Hematopoietic multipotent progenitor cell treated with erythropoietin and hydrocortisone succinate and interleukin-3 and kit ligand, for 8 days (in vitro differentiated cells): ENCODE results near the gene RAP1B.
A peak's percentile ranks its signal among the peaks of the same experiment; 100 is the strongest.

Experiments used
- DNase-seq: peaks from one replicate; pipeline ENCODE4 v3.0.0-alpha.2; 2015

RAP1B gene

GRCh38 chr12:68612202-68612601 is 1.5 kb downstream of the RAP1B start:
- DNase-seq: peak; percentile 45

GRCh38 chr12:68612697-68613096 is 2.0 kb downstream of the RAP1B start:
- DNase-seq: no peak

- DNase-seq: peak; percentile 21
These were observed 2.7 kb downstream of the RAP1B start for GRCh38 chr12:68613209-68613904.

GRCh38 chr12:68614105-68614679 is 3.5 kb downstream of the RAP1B start:
- no peak for DNase-seq

GRCh38 chr12:68614769-68615168 is 4.1 kb downstream of the RAP1B start:
- no peak for DNase-seq

DNA sequence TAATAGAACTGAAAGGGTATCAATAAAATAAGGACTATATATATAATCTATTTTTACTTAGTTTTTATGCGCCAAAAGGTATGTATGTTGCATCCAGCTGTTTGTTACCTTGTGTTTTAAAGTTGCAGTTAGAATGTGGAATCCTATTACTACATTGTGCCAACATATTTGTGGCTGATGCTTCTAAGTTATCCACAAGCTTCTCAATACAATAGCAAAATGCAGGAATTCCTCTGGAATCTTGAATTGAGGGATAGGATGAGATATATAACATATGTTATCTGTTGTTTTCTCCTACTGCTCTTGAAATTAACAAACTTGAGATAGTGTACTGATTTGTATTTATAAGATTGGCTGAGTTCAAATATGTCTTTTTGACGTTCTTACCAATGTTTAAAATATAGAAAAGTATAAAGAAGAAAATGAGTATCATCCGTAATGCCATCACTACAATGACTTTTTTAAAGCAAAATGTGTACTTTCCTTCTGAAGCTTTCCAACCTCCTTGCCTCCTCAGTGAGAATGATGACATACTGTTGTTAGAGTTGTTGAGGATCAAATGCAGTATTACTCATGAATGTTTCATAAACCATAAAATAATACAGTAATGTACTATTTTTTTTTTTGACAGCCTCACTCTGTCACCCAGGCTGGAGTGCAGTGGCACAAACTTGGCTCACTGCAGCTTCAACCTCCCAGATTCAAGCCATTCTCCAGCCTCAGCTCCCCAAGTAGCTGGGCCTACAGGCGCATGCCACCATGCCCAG is 6.6 kb downstream of the RAP1B start:
- no peak for DNase-seq

- no peak for DNase-seq
These were observed 8.8 kb downstream of the RAP1B start for GRCh38 chr12:68619541-68619940.

DNA sequence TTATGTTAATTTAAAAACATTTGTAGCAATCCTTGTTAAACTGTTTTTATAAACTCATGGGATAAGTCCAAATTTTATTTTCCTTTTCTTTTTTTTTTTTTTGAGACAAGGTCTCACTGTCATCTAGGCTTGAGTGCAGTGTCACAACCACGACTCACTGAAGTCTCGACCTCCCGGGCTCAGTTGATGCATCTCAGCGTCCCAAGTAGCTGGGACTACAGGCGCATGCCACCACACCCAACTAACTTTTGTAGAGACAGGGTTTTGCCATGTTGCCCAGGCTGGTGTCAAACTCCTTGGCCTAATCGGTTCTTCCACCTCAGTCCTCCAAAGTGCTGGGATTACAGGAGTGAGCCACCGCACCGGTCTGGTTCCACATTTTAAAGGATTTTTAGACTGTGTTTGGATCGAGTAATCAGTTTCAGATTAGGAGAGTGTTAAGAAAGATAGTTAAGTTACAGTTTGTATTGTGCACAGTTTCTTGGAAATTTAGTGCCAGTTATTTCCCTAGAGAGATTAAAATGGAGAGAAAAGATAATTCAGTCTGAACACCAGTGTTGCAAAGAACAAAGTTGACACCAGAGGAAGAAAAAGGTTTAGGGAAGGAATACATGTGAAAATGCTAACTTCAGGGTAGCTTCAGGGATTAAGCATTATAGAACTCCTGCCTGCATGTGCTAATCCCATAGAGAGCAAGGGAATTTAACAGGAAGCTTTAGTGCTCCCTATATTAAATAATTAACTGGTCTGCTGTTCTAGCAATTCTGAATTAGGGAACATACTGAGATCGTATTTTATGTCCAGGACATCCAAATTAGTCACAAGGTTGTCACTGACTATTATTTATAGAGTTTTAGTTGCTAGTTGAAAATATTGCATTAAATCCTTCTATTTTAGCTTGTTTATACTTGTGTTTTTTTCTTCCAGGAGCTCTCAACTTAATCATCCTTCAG is 10.1 kb downstream of the RAP1B start:
- DNase-seq: peak; percentile 78

DNA sequence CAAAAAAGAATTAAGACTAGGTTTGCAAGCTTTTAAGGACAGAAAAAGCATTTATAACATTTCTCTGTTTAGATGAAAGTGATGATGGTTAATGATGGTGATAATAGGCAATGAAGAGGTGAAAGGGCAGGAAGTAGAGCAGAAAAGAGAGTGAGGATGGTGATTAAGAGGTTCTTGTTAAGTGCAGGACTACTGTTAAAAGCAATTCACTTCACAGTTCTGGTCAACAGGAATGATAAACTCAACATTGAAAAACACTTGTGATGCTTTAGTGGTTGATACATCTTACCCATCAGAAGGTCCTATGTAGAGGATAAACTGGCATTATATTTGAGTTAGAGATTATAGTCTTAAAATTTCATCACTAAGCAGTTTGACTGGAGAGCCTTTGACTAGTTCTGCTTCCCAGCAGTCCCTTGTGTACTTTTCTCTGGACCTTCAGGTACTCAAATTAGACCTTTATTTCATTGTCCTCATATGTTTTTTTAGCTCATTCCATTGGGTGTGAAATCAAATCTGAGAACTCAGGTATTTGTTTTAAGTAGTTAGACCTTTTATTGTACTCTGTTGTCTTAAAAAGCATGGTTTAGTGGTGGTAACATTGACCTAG is 10.9 kb downstream of the RAP1B start:
- DNase-seq: no peak

DNA sequence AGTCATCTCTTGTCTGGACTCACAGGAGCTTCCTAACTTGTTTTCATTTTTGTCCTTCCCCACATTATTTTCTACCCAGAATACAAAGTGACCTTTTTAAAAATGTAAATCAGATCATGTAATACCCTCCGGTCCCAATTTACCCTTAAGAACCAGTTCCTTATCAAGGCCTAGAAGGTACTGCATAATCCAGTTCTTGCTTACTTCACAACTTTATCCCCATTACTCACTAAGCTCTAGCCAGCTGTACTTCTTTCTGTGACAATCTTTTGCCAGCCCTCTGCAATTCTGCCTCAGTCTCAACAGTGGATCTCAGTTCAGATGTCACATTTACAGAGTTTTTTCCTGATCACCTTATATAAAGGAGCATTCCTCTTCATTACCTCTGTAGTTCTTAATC is 11.6 kb downstream of the RAP1B start:
- DNase-seq: no peak

GRCh38 chr12:68623059-68623458 is 12.4 kb downstream of the RAP1B start:
- no peak for DNase-seq

DNA sequence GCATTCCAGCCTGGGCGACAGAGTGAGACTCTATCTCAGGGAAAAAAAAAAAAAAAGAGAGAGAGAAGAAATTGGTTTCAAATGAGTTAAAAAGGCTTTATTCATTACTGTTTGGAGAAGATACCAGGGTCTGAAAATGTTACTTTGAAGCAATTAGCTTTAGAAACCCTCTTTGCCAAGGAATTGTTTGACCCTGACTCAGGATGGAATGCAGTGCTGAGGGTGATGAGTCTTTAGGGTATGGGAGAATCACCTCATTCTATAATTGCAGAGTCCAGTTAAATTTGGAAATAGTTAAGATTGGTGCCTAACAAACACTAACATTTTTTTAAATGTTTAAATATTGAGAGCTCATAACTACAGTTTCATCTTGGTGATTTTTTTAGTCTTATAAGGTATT is 13.3 kb downstream of the RAP1B start:
- DNase-seq: no peak

- no peak for DNase-seq
These were observed 14.2 kb downstream of the RAP1B start for GRCh38 chr12:68624933-68625332.

DNA sequence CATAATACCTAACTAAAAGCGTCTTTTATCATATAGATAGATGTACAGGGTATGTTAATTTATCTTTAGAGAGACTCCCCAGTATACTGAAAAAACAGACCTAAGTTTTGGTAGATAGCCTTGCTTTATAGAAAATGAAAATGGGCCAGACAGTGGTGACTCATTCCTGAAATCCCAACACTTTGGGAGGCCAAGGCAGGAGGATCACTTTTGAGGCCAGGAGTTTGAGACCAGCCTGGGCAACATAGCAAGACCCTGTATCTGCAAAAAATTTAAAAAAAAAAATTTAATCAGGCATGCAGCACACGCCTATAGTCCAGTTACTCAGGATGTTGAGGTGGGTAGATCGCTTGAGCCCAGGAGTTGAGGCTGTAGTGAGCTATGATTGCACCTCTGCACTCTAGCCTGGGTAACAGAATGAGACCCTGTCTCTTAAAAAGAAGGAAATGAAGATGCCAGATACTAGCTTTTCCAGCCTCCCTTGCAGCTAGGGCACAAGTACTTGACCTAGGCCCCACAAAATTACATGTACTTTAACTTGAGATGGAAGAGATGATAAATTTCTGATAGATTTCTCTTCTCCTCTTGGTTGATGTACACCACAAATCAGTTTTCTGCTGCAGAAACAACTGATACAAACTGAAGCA is 17.1 kb downstream of the RAP1B start:
- no peak for DNase-seq

- no peak for DNase-seq
These were observed 18.0 kb downstream of the RAP1B start for GRCh38 chr12:68628698-68629097.

- DNase-seq: peak; percentile 68
These were observed 19.4 kb downstream of the RAP1B start for GRCh38 chr12:68630050-68630449.

GRCh38 chr12:68630598-68630997 is 19.9 kb downstream of the RAP1B start:
- DNase-seq: no peak

DNA sequence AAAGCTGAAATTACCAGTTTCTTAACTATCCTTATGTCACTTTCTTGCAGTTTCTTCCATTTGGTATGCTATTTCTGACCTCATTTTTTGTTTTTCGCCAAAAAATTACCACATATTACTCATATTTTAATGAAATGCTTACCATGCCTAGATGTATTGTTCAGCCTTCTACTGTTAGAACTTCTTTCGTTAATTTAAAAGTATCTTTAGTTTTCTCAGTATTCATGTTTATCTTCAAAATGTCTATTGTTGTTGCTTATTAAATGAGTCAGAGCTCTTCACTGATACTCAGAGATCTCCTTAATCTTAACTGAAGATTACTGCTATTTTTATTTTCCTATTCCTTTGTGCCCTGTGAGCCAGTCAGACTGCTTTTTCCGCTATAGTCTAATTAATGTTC is 20.5 kb downstream of the RAP1B start:
- no peak for DNase-seq

GRCh38 chr12:68632486-68632885 is 21.8 kb downstream of the RAP1B start:
- DNase-seq: no peak

- DNase-seq: no peak
These were observed 23.2 kb downstream of the RAP1B start for GRCh38 chr12:68633614-68634558.

GRCh38 chr12:68636268-68636667 is 25.6 kb downstream of the RAP1B start:
- DNase-seq: no peak
